ENCODE results near the gene TNMD. TPM values are rescaled to one million over a fixed set of nuclear protein-coding genes. Genes with fewer than 3 reads are reported as not detected.

TNMD gene
- total and polyA plus RNA-seq, 2 of the 4 experiments (the other 2 are of a cell fraction), result not detected

- TF ChIP-seq CTCF (conservative IDR thresholded peaks at IDR 0.05; ENCODE audit: low read depth, low read length), result no peak
Observed at GRCh38 chrX:100642290-100642689, 57.6 kb downstream of the TNMD start (continued).

GRCh38 chrX:100643212-100643611 lies 58.5 kb downstream of the TNMD start:
- H3K27me3 ChIP-seq (ENCODE audit: control insufficient read depth, insufficient read depth, low read length), result peaks cover 2% of the 10 kb centered on the region; the same call in 1 of the 2 replicates
- POLR2A ChIA-PET (ENCODE audit: unreplicated experiment), result no interaction called here
- H4K91ac ChIP-seq (ENCODE audit: insufficient read depth, low read depth, low read length), result peak overlapping the region; percentile 3; the same call in 1 of the 2 replicates
- H3K4me2 ChIP-seq (ENCODE audit: low read depth, low read length), result peak overlapping the region; percentile 67; the same call in 1 of the 2 replicates
- dilution Hi-C loops (cut with HindIII; ENCODE audit: low sequenced_read_pairs, unreplicated experiment), result no loop called here
- no TSS peak for BruUV-seq (replicated peaks)
- no peak overlapping the region for H3K9ac ChIP-seq (ENCODE audit: low read depth, low read length)
- peak overlapping the region; percentile 22; the same call in 1 of the 2 replicates for H3K4ac ChIP-seq (ENCODE audit: low read depth, low read length)
- H3K4me1 ChIP-seq (ENCODE audit: control insufficient read depth, insufficient read depth, low read length), result peaks cover 13% of the 10 kb centered on the region
- H3K18ac ChIP-seq (ENCODE audit: low read depth, low read length), result peak overlapping the region; percentile 54; the same call in 1 of the 2 replicates
- H3K36me3 ChIP-seq (ENCODE audit: control insufficient read depth, insufficient read depth, low read length), result no peaks in the 10 kb centered on the region
- no peak overlapping the region for H3K23ac ChIP-seq (ENCODE audit: low read depth, low read length)
- WGBS, 2 experiments (ENCODE audit: extremely low coverage in 2 of 2, insufficient read length in 1 of 2), result no CpG with 5 or more reads among the region's 11 CpGs
- no peak overlapping the region; the same call in 1 of the 2 replicates for H3K14ac ChIP-seq (replicated peaks; ENCODE audit: low read depth, low read length)
- intact Hi-C loops (cut with micrococcal nuclease), result no loop called here
- H3K56ac ChIP-seq (ENCODE audit: extremely low read depth, insufficient read depth, low read length), result no peak overlapping the region
- peak overlapping the region; percentile 32; the same call in 1 of the 2 replicates for H2BK20ac ChIP-seq (ENCODE audit: low read depth, low read length)
- CTCF ChIA-PET, result no interaction called here
- no peak overlapping the region for H4K8ac ChIP-seq (ENCODE audit: low read depth in 2 of 2, low read length in 2 of 2)
- H2BK5ac ChIP-seq (ENCODE audit: low read depth, low read length, poor library complexity, severe bottlenecking), result peak overlapping the region; percentile 57
- H4K5ac ChIP-seq (ENCODE audit: low read depth, low read length), result no peak overlapping the region
- no peaks in the 10 kb centered on the region for H4K20me1 ChIP-seq (ENCODE audit: insufficient read depth, low read length)
- no peak overlapping the region for H3K4me3 ChIP-seq (ENCODE audit: insufficient read depth, low read depth, low read length)
- no peak overlapping the region for H2AK5ac ChIP-seq (ENCODE audit: low read depth, low read length)
- in situ Hi-C loops (cut with MboI; ENCODE audit: low sequenced_read_pairs), result no loop called here
- H2BK15ac ChIP-seq (ENCODE audit: low read depth, low read length), result 0 out of 3 replicates have a peak overlapping the region, but pooled peaks have one; percentile 14
- H3K9me1 ChIP-seq (ENCODE audit: insufficient read depth, low read length), result peaks cover 8% of the 10 kb centered on the region
- H2AFZ ChIP-seq (replicated peaks; ENCODE audit: low read length, poor library complexity), result no peak overlapping the region
- peaks cover 0 to 11% of the 10 kb centered on the region in 2 experiments; a peak in 2 of 4 replicates for H3K79me1 ChIP-seq (ENCODE audit: low read depth in 1 of 2, low read length in 2 of 2)
- no peak for ATAC-seq (ENCODE audit: low read depth)
- H3K27ac ChIP-seq (ENCODE audit: insufficient read depth, low read length), result peak overlapping the region; percentile 86; the same call in 1 of the 2 replicates
- H2BK120ac ChIP-seq (ENCODE audit: low read depth, low read length), result peak overlapping the region; percentile 48
- H3K9me3 ChIP-seq (ENCODE audit: control insufficient read depth, insufficient read depth, low read length), result no peaks in the 10 kb centered on the region
- DNase-seq, result no peak
- TF ChIP-seq CEBPB (IDR thresholded peaks at IDR 0.05; ENCODE audit: low read depth, low read length), result no peak
- no peak for TF ChIP-seq USF2 (IDR thresholded peaks at IDR 0.05; ENCODE audit: low read depth, low read length)
- TF ChIP-seq FOS (IDR thresholded peaks at IDR 0.05; ENCODE audit: low read depth, low read length), result no peak
- TF ChIP-seq RFX5 (IDR thresholded peaks at IDR 0.05; ENCODE audit: low read depth, low read length), result no peak
- TF ChIP-seq BHLHE40 (IDR thresholded peaks at IDR 0.05; ENCODE audit: low read depth, low read length), result no peak
- TF ChIP-seq CHD1 (IDR thresholded peaks at IDR 0.05; ENCODE audit: low read depth, low read length), result no peak
- no peak for TF ChIP-seq CTCF (conservative IDR thresholded peaks at IDR 0.05; ENCODE audit: low read depth, low read length)
- TF ChIP-seq RAD21 (IDR thresholded peaks at IDR 0.05; ENCODE audit: low read length), result no peak
- H2AK9ac ChIP-seq (replicated peaks; ENCODE audit: low read depth, low read length, poor library complexity), result no peak overlapping the region

Data from IMR-90 (cell line).